Neuronal stem cell (in vitro differentiated cells): ENCODE measurements around the gene RNASE13.

Experiments
- DNase-seq: peaks from one replicate; pipeline ENCODE4 v3.0.0-alpha.2; 2013; ENCODE audit warnings: low spot score
- H2AFZ ChIP-seq: one replicate; pipeline ENCODE4 v1.6.1; 2013; ENCODE audit warnings: mild to moderate bottlenecking, low read length, inconsistent platforms
- H2AK5ac ChIP-seq: 2 replicates; pipeline ENCODE4 v1.6.1; 2013; ENCODE audit warnings: low read depth, mild to moderate bottlenecking, inconsistent platforms, low read length, moderate library complexity, mixed read lengths
- H2BK120ac ChIP-seq: 2 replicates; pipeline ENCODE4 v1.6.1; 2013; ENCODE audit warnings: low read depth, mild to moderate bottlenecking, inconsistent platforms, low read length, moderate library complexity, mixed read lengths
- H2BK12ac ChIP-seq: one replicate; pipeline ENCODE4 v1.6.1; 2013; ENCODE audit warnings: low read length, inconsistent platforms
- H2BK15ac ChIP-seq: 2 replicates; pipeline ENCODE4 v1.6.1; 2013; ENCODE audit warnings: mild to moderate bottlenecking, low read length, inconsistent platforms, mixed read lengths
- H2BK5ac ChIP-seq: one replicate; pipeline ENCODE4 v1.6.1; 2013; ENCODE audit warnings: inconsistent platforms, mild to moderate bottlenecking, low read length, moderate library complexity
- H3K14ac ChIP-seq: one replicate; pipeline ENCODE4 v1.6.1; 2013; ENCODE audit warnings: low read length, inconsistent platforms
- H3K18ac ChIP-seq: 2 replicates; pipeline ENCODE4 v1.6.1; 2013; ENCODE audit warnings: low read length, inconsistent platforms
- H3K23ac ChIP-seq: 2 replicates; pipeline ENCODE4 v1.6.1; 2013; ENCODE audit warnings: low read depth, mild to moderate bottlenecking, mixed read lengths, low read length, inconsistent platforms; ENCODE audit not compliant: poor library complexity
- H3K27ac ChIP-seq: replicated peaks from 3 replicates; pipeline ENCODE4 v1.5.1; 2013; ENCODE audit warnings: low read length, inconsistent platforms
- H3K27me3 ChIP-seq, 3 experiments: 2 replicates each; pipeline ENCODE4 v1.6.1; 2013; ENCODE audit warnings: low read length in 3 of 3, mild to moderate bottlenecking in 2 of 3, inconsistent platforms in 1 of 3, low read depth in 1 of 3, mixed read lengths in 1 of 3, moderate library complexity in 1 of 3; ENCODE audit not compliant: control insufficient read depth in 3 of 3, insufficient read depth in 3 of 3
- H3K36me3 ChIP-seq, 2 donors: replicated peaks in 1 of 2; 2 replicates each; pipeline ENCODE4 v1.6.1; 2013; ENCODE audit warnings: low read length in 2 of 2; ENCODE audit not compliant: control insufficient read depth in 2 of 2, insufficient read depth in 2 of 2
- H3K4ac ChIP-seq: 2 replicates; pipeline ENCODE4 v1.6.1; 2013; ENCODE audit warnings: inconsistent platforms, mild to moderate bottlenecking, low read length, moderate library complexity
- H3K4me1 ChIP-seq, 2 donors: 1 replicate in 1 of 2; 2 replicates in 1 of 2; pipeline ENCODE4 v1.6.1; 2013; ENCODE audit warnings: low read length in 2 of 2, low read depth in 1 of 2; ENCODE audit not compliant: control insufficient read depth in 2 of 2, insufficient read depth in 1 of 2
- H3K4me2 ChIP-seq: one replicate; pipeline ENCODE4 v1.6.1; 2013; ENCODE audit warnings: mild to moderate bottlenecking, low read length, inconsistent platforms; ENCODE audit not compliant: insufficient read depth, poor library complexity, severe bottlenecking
- H3K4me3 ChIP-seq, 2 donors: 2 replicates each; pipeline ENCODE4 v1.5.1; 2013; ENCODE audit warnings: low read length in 2 of 2, mild to moderate bottlenecking in 2 of 2, inconsistent platforms in 1 of 2, moderate library complexity in 1 of 2
- H3K79me1 ChIP-seq: one replicate; pipeline ENCODE4 v1.6.1; 2013; ENCODE audit warnings: low read depth, mild to moderate bottlenecking, inconsistent platforms, low read length, moderate library complexity
- H3K9ac ChIP-seq: one replicate; pipeline ENCODE4 v1.6.1; 2013; ENCODE audit warnings: mild to moderate bottlenecking, low read depth, low read length, inconsistent platforms; ENCODE audit not compliant: poor library complexity
- H3K9me3 ChIP-seq, 2 donors: replicated peaks in 1 of 2; 2 replicates each; pipeline versions ENCODE3 to v1.6.1; 2013; ENCODE audit warnings: low read length in 2 of 2, mild to moderate bottlenecking in 2 of 2, inconsistent platforms in 1 of 2, low read depth in 1 of 2, mixed read lengths in 1 of 2, moderate library complexity in 1 of 2; ENCODE audit not compliant: control insufficient read depth in 2 of 2, insufficient read depth in 1 of 2
- H4K8ac ChIP-seq: one replicate; pipeline ENCODE4 v1.6.1; 2013; ENCODE audit warnings: low read depth, mild to moderate bottlenecking, inconsistent platforms, low read length, moderate library complexity
- H4K91ac ChIP-seq: one replicate; pipeline ENCODE4 v1.6.1; 2013; ENCODE audit warnings: low read length, low read depth, mild to moderate bottlenecking, inconsistent platforms; ENCODE audit not compliant: poor library complexity
- WGBS, 2 donors: extraction: QIAGEN DNeasy Blood & Tissue Kit; methylation state at CpG; one replicate each; pipeline ENCODE4 v1.1.7; 2013; ENCODE audit warnings: missing lambda C conversion rate in 2 of 2, mixed read lengths in 1 of 2; ENCODE audit not compliant: insufficient read length in 2 of 2, insufficient replicate concordance in 1 of 2; ENCODE audit errors: extremely low coverage in 2 of 2; 5-methylcytosine and 5-hydroxymethylcytosine counted together

Gene RNASE13

DNA sequence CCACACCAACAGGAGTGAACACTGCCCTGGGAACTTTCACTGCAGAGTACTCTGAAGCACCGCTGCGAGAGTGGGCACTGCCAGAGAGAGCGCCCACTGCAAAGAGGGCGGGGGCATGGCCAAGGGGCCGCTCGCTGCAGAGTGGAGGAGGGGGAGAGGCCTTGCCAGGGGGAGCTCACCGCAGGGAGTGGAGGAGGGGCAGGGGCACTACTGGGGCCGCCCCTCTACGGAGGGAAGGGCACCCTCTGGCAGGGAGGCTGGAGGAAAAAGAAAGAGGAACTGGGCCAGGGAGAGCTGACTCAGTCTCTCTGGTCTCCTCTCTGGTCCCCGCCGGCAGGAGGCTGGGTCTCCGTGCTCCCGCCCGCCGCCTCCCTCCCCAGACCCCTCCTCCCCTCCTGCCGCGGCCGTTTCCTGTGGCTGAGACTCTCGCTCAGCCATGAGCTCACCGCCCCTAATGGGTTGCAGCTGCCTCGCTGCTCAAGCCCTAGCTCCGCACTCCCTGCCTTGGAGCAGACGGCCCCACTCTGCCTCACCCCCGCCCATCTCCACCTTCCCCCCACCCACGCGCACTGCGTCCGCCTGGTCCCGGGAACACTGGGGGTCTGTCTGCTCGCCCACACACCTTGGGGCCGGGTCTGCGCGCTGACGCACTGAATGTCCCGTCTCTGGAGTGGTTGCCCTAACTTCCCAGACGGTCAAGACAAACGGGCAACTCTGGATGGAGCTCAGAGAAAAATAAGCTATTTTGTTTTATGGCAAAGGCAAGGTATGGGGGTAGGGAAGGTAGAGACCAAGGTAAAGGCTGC is 36.8 kb upstream of the RNASE13 start:
- peaks cover 7% of the 10 kb centered on the region for H3K79me1 ChIP-seq

DNA sequence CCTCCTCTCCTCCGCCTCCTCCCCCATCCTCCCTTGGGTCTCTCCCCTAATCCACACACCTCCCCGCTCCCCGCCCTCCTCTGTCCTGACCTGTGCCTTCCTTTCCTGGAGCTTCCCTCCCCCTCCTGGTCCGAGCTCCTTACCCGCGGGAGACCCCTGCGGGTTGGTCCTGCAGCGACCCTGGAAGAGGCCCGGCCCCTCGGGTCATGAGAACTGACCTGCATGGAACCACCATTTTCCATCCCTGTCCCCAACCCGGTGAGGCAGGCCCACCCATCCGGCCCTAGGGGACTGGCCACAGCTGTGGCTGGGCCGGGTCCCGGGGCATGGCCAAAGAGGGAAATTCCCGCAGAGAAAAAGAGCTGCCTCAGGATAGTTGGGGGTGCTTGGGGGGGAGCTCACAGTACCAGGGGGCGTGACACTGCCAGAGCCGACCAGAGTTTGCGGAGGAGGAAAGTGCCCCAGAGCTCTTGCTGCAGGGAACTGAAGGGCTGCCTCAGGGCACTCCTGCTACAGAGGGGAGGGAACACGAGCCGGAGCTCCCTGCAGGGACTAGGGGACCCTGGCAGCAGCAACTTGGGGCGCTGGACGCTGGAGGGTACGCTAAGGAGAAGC is 36.1 kb upstream of the RNASE13 start:
- peak overlapping the region; percentile 95 for H2BK120ac ChIP-seq
- H4K8ac ChIP-seq = no peak overlapping the region
- peak overlapping the region; percentile 93 for H2AK5ac ChIP-seq
- DNase-seq = peak; percentile 84
- peak overlapping the region; percentile 84 for H3K4me2 ChIP-seq
- peaks cover 9 to 14% of the 10 kb centered on the region in 2 donors for H3K4me1 ChIP-seq
- peak overlapping the region; percentile 27 for H2BK12ac ChIP-seq
- H3K27ac ChIP-seq = peak overlapping the region; percentile 94
- peak overlapping the region; percentile 50 for H3K23ac ChIP-seq
- no peaks in the 10 kb centered on the region for H3K27me3 ChIP-seq
- H3K18ac ChIP-seq = peak overlapping the region; percentile 99
- peak overlapping the region; percentile 99 for H2BK5ac ChIP-seq
- peak overlapping the region; percentile 4 for H3K4ac ChIP-seq
- H3K4me3 ChIP-seq = peak overlapping the region; percentile 59 to 85
- peak overlapping the region; percentile 72 for H2AFZ ChIP-seq
- peak overlapping the region; percentile 10 for H3K14ac ChIP-seq
- H4K91ac ChIP-seq = peak overlapping the region; percentile 93
- peak overlapping the region; percentile 90 for H2BK15ac ChIP-seq
- no CpG with 5 or more reads among the region's 23 CpGs for WGBS, 2 donors
- H3K36me3 ChIP-seq = peaks cover 24 to 36% of the 10 kb centered on the region in 2 donors
- H3K9me3 ChIP-seq = no peaks in the 10 kb centered on the region
- H3K9ac ChIP-seq = peak overlapping the region; percentile 95
- H3K79me1 ChIP-seq = peaks cover 7% of the 10 kb centered on the region

More for the DNA sequence above, 36.8 kb upstream of the RNASE13 start:
- H3K4ac ChIP-seq = peak overlapping the region; percentile 4
- no CpG with 5 or more reads among the region's 37 CpGs for WGBS, 2 donors
- peak overlapping the region; percentile 27 for H2BK12ac ChIP-seq
- H3K27me3 ChIP-seq = no peaks in the 10 kb centered on the region
- H2BK5ac ChIP-seq = peak overlapping the region; percentile 99
- peak overlapping the region; percentile 84 for H3K4me2 ChIP-seq
- peak overlapping the region; percentile 90 for H2BK15ac ChIP-seq
- H3K27ac ChIP-seq = peak overlapping the region; percentile 94
- peak overlapping the region; percentile 99 for H3K18ac ChIP-seq
- H3K36me3 ChIP-seq = peaks cover 31 to 43% of the 10 kb centered on the region in 2 donors
- H4K91ac ChIP-seq = peak overlapping the region; percentile 93
- DNase-seq = peak; percentile 74
- peak overlapping the region; percentile 10 for H3K14ac ChIP-seq
- H2BK120ac ChIP-seq = peak overlapping the region; percentile 95
- peaks cover 9 to 14% of the 10 kb centered on the region in 2 donors for H3K4me1 ChIP-seq
- H4K8ac ChIP-seq = no peak overlapping the region
- peak overlapping the region; percentile 93 for H2AK5ac ChIP-seq
- peak overlapping the region; percentile 50 for H3K23ac ChIP-seq
- H3K9me3 ChIP-seq = no peaks in the 10 kb centered on the region
- H2AFZ ChIP-seq = peak overlapping the region; percentile 72
- peak overlapping the region; percentile 95 for H3K9ac ChIP-seq
- peak overlapping the region; percentile 59 to 85 for H3K4me3 ChIP-seq

DNA sequence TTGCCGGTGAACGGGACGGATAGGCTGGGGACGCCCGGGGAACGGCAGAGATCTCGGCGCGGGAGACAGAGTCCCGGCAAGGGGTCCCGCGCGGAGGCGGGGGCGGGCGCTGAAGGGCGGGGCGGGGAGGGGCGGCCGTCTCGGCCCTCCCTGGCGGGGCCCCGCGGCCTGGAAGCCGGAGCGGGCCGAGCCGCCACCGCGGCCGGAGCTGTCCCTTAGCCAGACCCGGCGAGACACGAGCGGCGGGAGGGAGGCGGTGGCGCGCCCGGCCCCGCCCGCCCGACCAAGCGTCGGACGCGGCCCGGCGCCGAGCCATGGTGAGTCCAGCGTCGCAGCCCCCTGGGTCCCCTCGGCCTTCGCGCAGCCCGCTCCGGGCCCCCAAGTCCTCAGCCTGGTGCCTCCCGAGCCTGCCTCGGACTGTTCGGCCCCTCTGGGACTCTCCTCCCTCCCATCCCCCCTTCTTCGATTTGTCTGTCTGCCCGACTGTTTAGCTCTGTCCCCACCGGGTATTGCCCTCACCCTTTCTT is 35.5 kb upstream of the RNASE13 start, which contains the start of gene ARHGEF40:
Gene ARHGEF40 (plus strand): TSS at position 222 of the 527 bp plus-strand sequence. CDS start 93 bp downstream, at position 315.
- Histone ChIP-seq H3K27me3 (no peaks in the 10 kb centered on the region), H3K79me1 (peaks cover 7% of the 10 kb centered on the region), H2AFZ (peak within 1 kb of the TSS; percentile 81), H4K8ac (no peak within 1 kb of the TSS), H3K18ac (peak within 1 kb of the TSS; percentile 99), H2BK15ac (peak within 1 kb of the TSS; percentile 96), H3K27ac (peak within 1 kb of the TSS; percentile 94), H3K4me2 (peak within 1 kb of the TSS; percentile 84), H3K9me3 (no peaks in the 10 kb centered on the region), H2AK5ac (peak within 1 kb of the TSS; percentile 93), H2BK5ac (peak within 1 kb of the TSS; percentile 99), H3K4ac (peak within 1 kb of the TSS; percentile 96), H3K4me3 (peak within 1 kb of the TSS; percentile 59 to 90), H3K4me1 (peaks cover 9 to 14% of the 10 kb centered on the region in 2 donors), H2BK12ac (peak within 1 kb of the TSS; percentile 67), H4K91ac (peak within 1 kb of the TSS; percentile 93), H3K36me3 (peaks cover 18 to 30% of the 10 kb centered on the region in 2 donors), H2BK120ac (peak within 1 kb of the TSS; percentile 95), H3K23ac (peak within 1 kb of the TSS; percentile 50), H3K9ac (peak within 1 kb of the TSS; percentile 96), H3K14ac (peak within 1 kb of the TSS; percentile 10)
- no CpG with 5 or more reads among the region's 63 CpGs for WGBS, 2 donors
- no peak for DNase-seq
